Activated T-cell treated with anti-CD3 and anti-CD28 coated beads, Interleukin-2, amount 50 U/mL, for 4 hours (primary cell): ENCODE results near the gene BNIP2. TPM values are rescaled to one million over a fixed set of nuclear protein-coding genes. Genes with fewer than 3 reads are reported as not detected.

Experiments used
- ATAC-seq, 2 donors: fragments of 200-7000 bp; cut with Tn5 transposase; one replicate each; pipeline ENCODE4 v1.10.0; 2021
- DNase-seq: peaks from one replicate; pipeline ENCODE4 v3.0.0-alpha.2; 2020
- H3K27me3 Mint-ChIP-seq: one replicate; pipeline ENCODE4 v1.8.0; 2021; ENCODE audit warnings: low read depth, mixed read lengths
- H3K36me3 Mint-ChIP-seq: one replicate; pipeline ENCODE4 v1.8.0; 2022; ENCODE audit warnings: mixed read lengths; ENCODE audit not compliant: insufficient read depth
- H3K4me1 Mint-ChIP-seq: one replicate; pipeline ENCODE4 v1.8.0; 2021; ENCODE audit warnings: low read depth, mixed read lengths
- H3K4me3 Mint-ChIP-seq: one replicate; pipeline ENCODE4 v1.8.0; 2021; ENCODE audit warnings: mild to moderate bottlenecking, moderate library complexity, mixed read lengths
- H3K9me3 Mint-ChIP-seq: one replicate; pipeline ENCODE4 v1.8.0; 2021; ENCODE audit warnings: mixed read lengths
- total RNA-seq, 3 donors: library from RNA; stranded (reverse); gene quantifications; one replicate each; pipeline ENCODE4 v1.2.1, GENCODE V29; 2021

Gene BNIP2
- 10 to 100 TPM; 55.6 to 66.3 (median 56.3) TPM for total RNA-seq

DNA sequence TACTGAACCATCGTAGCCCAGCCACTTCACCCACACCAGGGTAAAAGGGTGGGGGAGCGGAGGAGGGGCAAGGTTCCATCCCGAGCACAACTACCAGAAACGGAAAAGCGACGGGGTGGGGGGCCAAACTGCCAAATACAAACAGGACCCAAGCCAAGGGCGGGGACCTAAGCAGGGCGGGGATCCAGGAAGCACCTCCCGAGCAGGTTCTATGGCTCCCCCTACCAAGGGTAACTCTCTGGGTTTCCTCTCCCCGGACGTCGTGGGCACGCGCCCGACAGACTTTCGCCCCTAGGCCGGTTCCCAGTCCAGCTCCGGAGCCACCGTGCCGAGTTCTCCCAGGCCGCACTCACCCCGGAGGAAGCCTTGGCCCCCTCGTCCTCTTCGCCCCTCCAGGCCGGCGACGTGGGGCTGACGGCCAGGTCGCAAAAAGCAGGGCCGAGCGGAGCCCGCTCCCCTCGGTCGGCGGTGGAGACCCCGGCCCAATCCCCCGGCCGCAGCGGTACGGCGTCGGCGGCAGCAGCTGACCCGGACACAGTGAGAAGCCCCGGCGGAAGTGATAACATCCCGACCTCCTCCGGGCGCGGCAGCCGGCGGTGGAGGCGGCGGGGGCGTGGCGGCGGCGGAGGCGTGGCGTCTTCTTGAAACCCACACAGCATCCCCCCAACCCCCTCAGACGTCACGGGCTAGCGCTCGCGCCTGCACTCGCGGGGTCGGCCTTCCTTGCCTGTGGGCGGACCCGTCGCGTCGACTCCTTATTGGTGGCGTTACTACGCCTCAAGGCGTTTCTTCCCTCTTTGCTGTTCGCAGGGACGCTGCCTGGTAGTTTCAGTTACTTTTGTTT is at the start of gene BNIP2:
BNIP2 (minus strand) TSS at position 539 of the 844 bp plus-strand sequence. CDS start 6,863 bp downstream, outside the sequence.
- no peaks in the 10 kb centered on the region for H3K27me3 Mint-ChIP-seq
- no peaks in the 10 kb centered on the region for H3K9me3 Mint-ChIP-seq
- peaks cover 50% of the 10 kb centered on the region for H3K4me1 Mint-ChIP-seq
- H3K36me3 Mint-ChIP-seq: peaks cover 11% of the 10 kb centered on the region
- peak; percentile 86 to 91 for ATAC-seq
- DNase-seq: peak; percentile 99
- peak within 1 kb of the TSS; percentile 98 for H3K4me3 Mint-ChIP-seq

- H3K9me3 Mint-ChIP-seq: peaks cover 2% of the 10 kb centered on the region
- no peak overlapping the region for H3K4me3 Mint-ChIP-seq
- no peaks in the 10 kb centered on the region for H3K4me1 Mint-ChIP-seq
- peaks cover 6% of the 10 kb centered on the region for H3K27me3 Mint-ChIP-seq
- no peak for ATAC-seq
- peaks cover under 1% of the 10 kb centered on the region for H3K36me3 Mint-ChIP-seq
- DNase-seq: no peak
Observed at GRCh38 chr15:59738676-59739075, 49.6 kb upstream of the BNIP2 start.

GRCh38 chr15:59736181-59736580 is 47.1 kb upstream of the BNIP2 start:
- H3K4me3 Mint-ChIP-seq: no peak overlapping the region
- H3K27me3 Mint-ChIP-seq: peaks cover 6% of the 10 kb centered on the region
- DNase-seq: peak; percentile 10
- ATAC-seq: no peak
- no peaks in the 10 kb centered on the region for H3K9me3 Mint-ChIP-seq
- no peaks in the 10 kb centered on the region for H3K36me3 Mint-ChIP-seq
- no peaks in the 10 kb centered on the region for H3K4me1 Mint-ChIP-seq

DNA sequence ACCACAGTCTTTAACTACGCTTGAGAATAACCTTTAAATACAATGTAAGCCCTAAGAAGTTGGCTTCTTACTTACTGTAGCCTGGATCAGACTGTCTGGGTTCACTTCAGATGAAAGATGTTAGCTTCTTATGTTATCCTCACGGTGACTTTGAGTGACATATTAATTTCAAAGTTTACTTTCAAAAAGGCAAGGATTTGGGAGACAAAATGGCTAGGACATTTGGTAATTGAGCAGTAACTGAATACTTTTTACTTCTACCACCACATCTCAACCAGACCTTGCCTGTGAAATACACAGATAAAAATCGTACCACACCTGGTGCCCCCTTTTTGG is 36.0 kb upstream of the BNIP2 start:
- DNase-seq (no peak), ATAC-seq (no peak)
- peaks cover 5% of the 10 kb centered on the region for H3K27me3 Mint-ChIP-seq
- no peak overlapping the region for H3K4me3 Mint-ChIP-seq
- H3K9me3 Mint-ChIP-seq: no peaks in the 10 kb centered on the region
- no peaks in the 10 kb centered on the region for H3K36me3 Mint-ChIP-seq
- no peaks in the 10 kb centered on the region for H3K4me1 Mint-ChIP-seq

DNA sequence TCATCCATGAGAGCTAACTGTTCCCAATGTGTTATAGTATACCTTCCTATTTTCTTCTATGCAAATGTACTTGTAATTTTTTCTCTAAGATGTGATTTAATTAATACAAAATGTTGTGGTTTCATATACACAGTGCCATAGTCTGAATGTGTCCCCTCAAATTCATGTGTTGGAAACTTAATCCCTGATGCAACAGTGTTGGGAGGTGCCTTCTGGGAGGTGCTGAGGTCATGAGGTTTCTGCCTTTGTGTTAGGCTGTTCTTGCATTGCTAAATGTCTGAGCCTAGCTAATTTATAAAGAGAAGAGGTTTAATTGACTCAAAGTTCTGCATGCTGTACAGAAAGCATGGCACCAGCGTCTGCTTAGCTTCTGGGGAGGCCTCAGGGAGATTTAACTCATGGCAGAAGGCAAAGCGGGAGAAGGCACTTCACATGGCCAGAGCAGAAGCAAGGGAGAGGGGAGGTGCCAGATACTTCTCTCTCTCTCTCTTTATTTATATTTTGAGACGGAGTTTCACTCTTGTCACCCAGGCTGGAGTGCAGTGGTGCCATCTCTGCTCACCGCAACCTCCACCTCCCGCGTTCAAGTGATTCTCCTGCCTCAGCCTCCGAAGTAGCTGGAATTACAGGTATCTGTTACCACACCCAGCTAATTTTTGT is 34.7 kb upstream of the BNIP2 start:
- Mint-ChIP-seq H3K36me3 (no peaks in the 10 kb centered on the region), H3K9me3 (no peaks in the 10 kb centered on the region), H3K4me3 (no peak overlapping the region), H3K27me3 (peaks cover 4% of the 10 kb centered on the region), H3K4me1 (no peaks in the 10 kb centered on the region)
- ATAC-seq: no peak
- DNase-seq: no peak

GRCh38 chr15:59722476-59722875 is 33.4 kb upstream of the BNIP2 start:
- Mint-ChIP-seq H3K27me3 (no peaks in the 10 kb centered on the region), H3K4me3 (no peak overlapping the region), H3K36me3 (no peaks in the 10 kb centered on the region), H3K9me3 (no peaks in the 10 kb centered on the region), H3K4me1 (no peaks in the 10 kb centered on the region)
- DNase-seq (no peak), ATAC-seq (no peak)

- no peaks in the 10 kb centered on the region for H3K9me3 Mint-ChIP-seq
Observed at GRCh38 chr15:59722037-59722436, 32.9 kb upstream of the BNIP2 start.

GRCh38 chr15:59721411-59721810 is 32.3 kb upstream of the BNIP2 start:
- DNase-seq (no peak), ATAC-seq (no peak)
- Mint-ChIP-seq H3K9me3 (no peaks in the 10 kb centered on the region), H3K4me3 (no peak overlapping the region), H3K36me3 (no peaks in the 10 kb centered on the region), H3K4me1 (no peaks in the 10 kb centered on the region), H3K27me3 (no peaks in the 10 kb centered on the region)

More at GRCh38 chr15:59722037-59722436, 32.9 kb upstream of the BNIP2 start:
- H3K27me3 Mint-ChIP-seq: no peaks in the 10 kb centered on the region
- no peak for DNase-seq
- H3K36me3 Mint-ChIP-seq: no peaks in the 10 kb centered on the region
- no peak overlapping the region for H3K4me3 Mint-ChIP-seq
- ATAC-seq: no peak
- no peaks in the 10 kb centered on the region for H3K4me1 Mint-ChIP-seq

DNA sequence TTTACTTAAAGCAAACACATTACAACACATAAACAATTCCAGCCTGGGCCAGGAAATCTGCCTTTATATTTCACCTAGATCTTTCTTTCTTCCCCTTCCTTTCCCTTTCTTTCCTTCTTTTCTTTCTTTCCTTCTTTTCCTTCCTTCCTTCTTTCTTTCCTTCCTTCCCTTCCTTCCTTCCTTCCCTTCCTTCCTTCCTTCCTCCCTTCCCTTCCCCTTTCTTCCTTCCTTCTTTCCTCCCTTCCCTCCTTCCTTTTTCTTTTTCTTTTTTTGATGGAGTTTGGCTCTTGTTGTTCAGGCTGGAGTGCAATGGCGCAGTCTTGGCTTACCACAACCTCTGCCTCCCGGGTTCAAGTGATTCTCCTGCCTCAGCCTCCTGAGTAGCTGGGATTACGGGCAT is 24.1 kb upstream of the BNIP2 start:
- H3K36me3 Mint-ChIP-seq: no peaks in the 10 kb centered on the region
- no peaks in the 10 kb centered on the region for H3K4me1 Mint-ChIP-seq
- DNase-seq (no peak), ATAC-seq (no peak)
- no peaks in the 10 kb centered on the region for H3K27me3 Mint-ChIP-seq
- no peak overlapping the region for H3K4me3 Mint-ChIP-seq
- no peaks in the 10 kb centered on the region for H3K9me3 Mint-ChIP-seq

- no peaks in the 10 kb centered on the region for H3K4me1 Mint-ChIP-seq
- no peaks in the 10 kb centered on the region for H3K27me3 Mint-ChIP-seq
- DNase-seq: no peak
- no peak overlapping the region for H3K4me3 Mint-ChIP-seq
- H3K9me3 Mint-ChIP-seq: no peaks in the 10 kb centered on the region
- H3K36me3 Mint-ChIP-seq: no peaks in the 10 kb centered on the region
- ATAC-seq: no peak
Observed at GRCh38 chr15:59711451-59712243, 22.5 kb upstream of the BNIP2 start.

GRCh38 chr15:59707619-59708018 is 18.5 kb upstream of the BNIP2 start:
- Mint-ChIP-seq H3K9me3 (no peaks in the 10 kb centered on the region), H3K4me3 (no peak overlapping the region), H3K4me1 (no peaks in the 10 kb centered on the region), H3K36me3 (no peaks in the 10 kb centered on the region), H3K27me3 (no peaks in the 10 kb centered on the region)
- ATAC-seq (no peak), DNase-seq (no peak)

DNA sequence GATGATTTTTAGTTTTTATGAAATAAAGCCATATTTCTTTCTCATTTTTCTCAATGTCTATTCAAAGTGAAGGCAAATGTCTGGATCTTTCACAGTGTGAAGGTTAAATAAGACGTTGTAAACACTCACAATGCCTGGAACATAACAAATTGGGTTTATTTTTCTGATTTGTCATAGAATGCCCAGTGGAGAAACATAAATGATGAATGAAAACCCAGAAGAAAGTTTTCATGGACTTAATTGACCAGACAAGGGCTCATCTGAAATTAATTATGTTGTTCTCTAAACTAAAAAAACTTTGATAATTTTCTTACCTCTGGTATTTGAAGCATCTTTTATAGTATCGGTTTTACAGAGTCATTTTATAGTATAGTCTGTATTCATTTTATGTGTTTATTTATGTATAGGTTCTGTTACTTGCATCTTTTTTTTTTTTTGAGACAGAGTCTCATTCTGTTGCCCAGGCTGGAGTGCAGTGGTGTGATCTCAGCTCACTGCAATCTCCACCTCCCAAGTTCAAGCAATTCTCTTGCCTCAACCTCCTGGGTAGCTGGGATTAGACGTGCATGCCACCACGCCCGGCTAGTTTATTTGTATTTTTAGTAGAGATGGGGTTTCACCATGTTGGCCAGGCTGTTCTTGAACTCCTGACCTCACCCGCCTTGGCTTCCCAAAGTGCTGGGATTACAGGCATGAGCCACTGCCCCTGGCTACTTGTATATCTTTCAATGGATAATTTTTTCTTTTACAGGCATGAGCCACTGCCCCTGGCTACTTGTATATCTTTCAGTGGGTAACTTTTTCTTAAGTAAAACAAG is 15.1 kb upstream of the BNIP2 start:
- no peaks in the 10 kb centered on the region for H3K9me3 Mint-ChIP-seq
- H3K36me3 Mint-ChIP-seq: no peaks in the 10 kb centered on the region
- DNase-seq: no peak
- H3K4me1 Mint-ChIP-seq: no peaks in the 10 kb centered on the region
- no peak for ATAC-seq
- H3K4me3 Mint-ChIP-seq: no peak overlapping the region
- peaks cover 1% of the 10 kb centered on the region for H3K27me3 Mint-ChIP-seq

GRCh38 chr15:59702351-59702750 is 13.2 kb upstream of the BNIP2 start:
- ATAC-seq: no peak

DNA sequence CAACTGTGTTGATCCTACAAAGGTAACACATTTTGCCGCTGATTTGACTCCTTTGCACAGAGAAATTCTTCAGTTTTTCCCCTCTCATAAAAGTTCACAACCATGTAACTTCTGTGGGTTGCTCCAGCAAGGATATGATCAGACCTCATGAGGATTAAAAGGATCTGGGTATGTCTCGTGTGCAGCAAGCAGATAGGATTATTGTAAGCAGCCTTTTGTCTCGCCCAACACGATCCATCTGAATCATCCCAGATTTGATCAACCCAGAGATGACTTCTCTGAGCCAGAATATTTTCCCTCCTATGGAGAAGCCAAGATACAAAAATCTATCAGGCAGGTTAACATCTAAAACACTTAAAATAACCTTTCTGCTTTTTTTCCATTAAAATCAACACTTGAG is 12.8 kb upstream of the BNIP2 start:
- Mint-ChIP-seq H3K4me1 (no peaks in the 10 kb centered on the region), H3K9me3 (no peaks in the 10 kb centered on the region), H3K27me3 (peaks cover 4% of the 10 kb centered on the region), H3K36me3 (no peaks in the 10 kb centered on the region), H3K4me3 (no peak overlapping the region)
- ATAC-seq (no peak), DNase-seq (no peak)

More at GRCh38 chr15:59702351-59702750, 13.2 kb upstream of the BNIP2 start:
- no peak for DNase-seq
- no peak overlapping the region for H3K4me3 Mint-ChIP-seq
- H3K27me3 Mint-ChIP-seq: peaks cover 4% of the 10 kb centered on the region
- no peaks in the 10 kb centered on the region for H3K9me3 Mint-ChIP-seq
- no peaks in the 10 kb centered on the region for H3K4me1 Mint-ChIP-seq
- no peaks in the 10 kb centered on the region for H3K36me3 Mint-ChIP-seq
